PC-9 (cell line): ENCODE measurements around the gene SPARC. TPM values are rescaled to one million over a fixed set of nuclear protein-coding genes. Genes with fewer than 3 reads are reported as not detected.

Experiments
- BruUV-seq: library from RNA; stranded (reverse); fragments of 400-500 nt; replicated peaks from 2 replicates; lab custom pipeline; 2021; lab: Mats Ljungman, UMichigan
- CTCF ChIA-PET: fragments of 300-600 bp; sonication (Branson Sonifier 250); formaldehyde crosslinking; loops from one replicate; lab custom pipeline; 2022; ENCODE audit warnings: antibody characterized with exemption; lab: Charles Lee
- POLR2A ChIA-PET: fragments of 300-600 bp; sonication (Branson Sonifier 250); formaldehyde crosslinking; loops from one replicate; lab custom pipeline; 2022; ENCODE audit warnings: antibody characterized with exemption; ENCODE audit not compliant: unreplicated experiment; lab: Charles Lee
- DNase-seq, 2 experiments: peaks; one replicate each; pipeline versions ENCODE4 v3.0.0 to v3.0.0-alpha.2; 2015 to 2022; ENCODE audit warnings: mixed read lengths in 1 of 2
- H2AFZ ChIP-seq: fragments of 200-600 bp; sonication (generic); 2 replicates; pipeline ENCODE4 v1.8.1; 2017; ENCODE audit warnings: antibody characterized with exemption
- H3F3A ChIP-seq: fragments of 200-600 bp; sonication (generic); 2 replicates; pipeline ENCODE4 v1.8.1; 2017; ENCODE audit warnings: antibody characterized with exemption, mild to moderate bottlenecking, low read depth; ENCODE audit not compliant: insufficient read depth
- H3K27ac ChIP-seq: fragments of 200-600 bp; sonication (generic); 2 replicates; pipeline ENCODE4 v1.6.1; 2016; ENCODE audit warnings: mixed run types
- H3K27me3 ChIP-seq: fragments of 200-600 bp; sonication (generic); 2 replicates; pipeline ENCODE4 v1.6.1; 2016; ENCODE audit warnings: low read depth, mixed run types; ENCODE audit not compliant: insufficient read depth
- H3K36me3 ChIP-seq: fragments of 200-600 bp; sonication (generic); 2 replicates; pipeline ENCODE4 v1.6.1; 2016; ENCODE audit warnings: low read depth, mixed run types
- H3K4me1 ChIP-seq: fragments of 200-600 bp; sonication (generic); replicated peaks from 2 replicates; pipeline ENCODE4 v1.6.1; 2016; ENCODE audit warnings: mixed run types; ENCODE audit not compliant: insufficient read depth
- H3K4me2 ChIP-seq: fragments of 200-600 bp; sonication (generic); 2 replicates; pipeline ENCODE4 v1.6.1; 2017; ENCODE audit warnings: mixed run types
- H3K4me3 ChIP-seq: fragments of 200-600 bp; sonication (generic); 2 replicates; pipeline ENCODE4 v1.6.1; 2016; ENCODE audit warnings: mixed run types
- H3K79me2 ChIP-seq: fragments of 200-600 bp; sonication (generic); 2 replicates; pipeline ENCODE4 v1.6.1; 2017; ENCODE audit warnings: low read depth, mixed run types
- H3K9me2 ChIP-seq: fragments of 200-600 bp; sonication (generic); 2 replicates; pipeline ENCODE4 v1.8.1; 2017; ENCODE audit warnings: mild to moderate bottlenecking; ENCODE audit not compliant: insufficient read depth
- H3K9me3 ChIP-seq: fragments of 200-600 bp; sonication (generic); 2 replicates; pipeline ENCODE4 v1.8.1; 2016; ENCODE audit warnings: low read depth; ENCODE audit not compliant: insufficient read depth
- H4K20me1 ChIP-seq: fragments of 200-600 bp; sonication (generic); 2 replicates; pipeline ENCODE4 v1.8.1; 2017; ENCODE audit not compliant: insufficient read depth
- CTCF ChIP-seq: fragments of 200-600 bp; sonication (generic); conservative IDR thresholded peaks from 2 replicates; pipeline ENCODE4 v1.6.1; 2017; ENCODE audit warnings: mixed run types, antibody characterized with exemption, mild to moderate bottlenecking, moderate library complexity
- EZH2 ChIP-seq: fragments of 200-600 bp; sonication (generic); IDR thresholded peaks from 2 replicates; pipeline ENCODE4 v1.8.0; 2017; ENCODE audit warnings: antibody characterized with exemption, low read depth
- intact Hi-C: fragments of 100-400 bp; cut with micrococcal nuclease; formaldehyde crosslinking; loops from one replicate; pipeline ENCODE4 v1.10.0; 2022; ENCODE audit not compliant: unreplicated experiment
- total RNA-seq: library from RNA; stranded (reverse); gene quantifications from 2 replicates; pipeline ENCODE4 v1.2.3, GENCODE V29; 2021

SPARC gene
- total RNA-seq, 1 experiment from 2014 or later = 84.1 TPM

- ChIA-PET POLR2A (no interaction called here), CTCF (interaction anchor here (0.6 kb wide), 1 partner anchor 14 kb away, joined by 3 read pairs; no protein-coding TSS in a partner anchor)
- Histone ChIP-seq H3K27me3 (no peaks in the 10 kb centered on the region), H3K4me3 (no peak overlapping the region), H3F3A (no peaks in the 10 kb centered on the region; the same call in none of the 2 replicates), H3K36me3 (no peaks in the 10 kb centered on the region), H3K4me2 (no peak overlapping the region), H3K4me1 (no peaks in the 10 kb centered on the region), H3K27ac (no peak overlapping the region), H3K79me2 (no peaks in the 10 kb centered on the region), H3K9me2 (no peaks in the 10 kb centered on the region), H2AFZ (no peak overlapping the region), H3K9me3 (no peaks in the 10 kb centered on the region; the same call in 1 of the 2 replicates), H4K20me1 (no peaks in the 10 kb centered on the region)
- no peak for TF ChIP-seq CTCF
- TF ChIP-seq EZH2 = no peak
- DNase-seq = no peak
- BruUV-seq = no TSS peak
- intact Hi-C loops = no loop called here
Measured at GRCh38 chr5:151706906-151707305, 20.2 kb upstream of the SPARC start.

- TF ChIP-seq EZH2 (no peak), CTCF (no peak)
- Histone ChIP-seq H4K20me1 (no peaks in the 10 kb centered on the region), H3K79me2 (no peaks in the 10 kb centered on the region), H3K4me3 (no peak overlapping the region), H3K9me3 (no peaks in the 10 kb centered on the region; the same call in 1 of the 2 replicates), H2AFZ (no peak overlapping the region), H3K27ac (no peak overlapping the region), H3K36me3 (no peaks in the 10 kb centered on the region), H3K9me2 (no peaks in the 10 kb centered on the region), H3K4me2 (no peak overlapping the region), H3K27me3 (no peaks in the 10 kb centered on the region), H3K4me1 (peaks cover 8% of the 10 kb centered on the region; the same call in 1 of the 2 replicates), H3F3A (no peaks in the 10 kb centered on the region; the same call in none of the 2 replicates)
- no peak for DNase-seq
- POLR2A ChIA-PET = no interaction called here
- intact Hi-C loops = no loop called here
- BruUV-seq = no TSS peak
- CTCF ChIA-PET = interaction anchor here (0.6 kb wide), 1 partner anchor 33 kb away, joined by 3 read pairs; no protein-coding TSS in a partner anchor
Measured at GRCh38 chr5:151703780-151704179, 17.1 kb upstream of the SPARC start.

GRCh38 chr5:151703227-151703626 lies 16.5 kb upstream of the SPARC start:
- H3K4me2 ChIP-seq = no peak overlapping the region
- no peaks in the 10 kb centered on the region for H3K27me3 ChIP-seq
- no peak for DNase-seq
- CTCF ChIA-PET = no interaction called here
- H3K27ac ChIP-seq = no peak overlapping the region
- H4K20me1 ChIP-seq = no peaks in the 10 kb centered on the region
- no peaks in the 10 kb centered on the region for H3K79me2 ChIP-seq
- no peaks in the 10 kb centered on the region for H3K9me2 ChIP-seq
- POLR2A ChIA-PET = no interaction called here
- no peaks in the 10 kb centered on the region; the same call in 1 of the 2 replicates for H3K9me3 ChIP-seq
- TF ChIP-seq EZH2 (no peak), CTCF (no peak)
- intact Hi-C loops = no loop called here
- no TSS peak for BruUV-seq
- no peak overlapping the region for H3K4me3 ChIP-seq
- H3K36me3 ChIP-seq = no peaks in the 10 kb centered on the region
- H3K4me1 ChIP-seq = peaks cover 8% of the 10 kb centered on the region; the same call in 1 of the 2 replicates
- H3F3A ChIP-seq = no peaks in the 10 kb centered on the region; the same call in none of the 2 replicates
- H2AFZ ChIP-seq = no peak overlapping the region
